GM18508 (cell line): ENCODE results near the gene COA8.

Source experiments
- ATAC-seq: cut with Tn5 transposase; IDR thresholded peaks from one replicate; pipeline ENCODE4 v1.9.1; 2021; ENCODE audit warnings: moderate number of reproducible peaks; ENCODE audit not compliant: insufficient read depth, unreplicated experiment

Gene COA8

DNA sequence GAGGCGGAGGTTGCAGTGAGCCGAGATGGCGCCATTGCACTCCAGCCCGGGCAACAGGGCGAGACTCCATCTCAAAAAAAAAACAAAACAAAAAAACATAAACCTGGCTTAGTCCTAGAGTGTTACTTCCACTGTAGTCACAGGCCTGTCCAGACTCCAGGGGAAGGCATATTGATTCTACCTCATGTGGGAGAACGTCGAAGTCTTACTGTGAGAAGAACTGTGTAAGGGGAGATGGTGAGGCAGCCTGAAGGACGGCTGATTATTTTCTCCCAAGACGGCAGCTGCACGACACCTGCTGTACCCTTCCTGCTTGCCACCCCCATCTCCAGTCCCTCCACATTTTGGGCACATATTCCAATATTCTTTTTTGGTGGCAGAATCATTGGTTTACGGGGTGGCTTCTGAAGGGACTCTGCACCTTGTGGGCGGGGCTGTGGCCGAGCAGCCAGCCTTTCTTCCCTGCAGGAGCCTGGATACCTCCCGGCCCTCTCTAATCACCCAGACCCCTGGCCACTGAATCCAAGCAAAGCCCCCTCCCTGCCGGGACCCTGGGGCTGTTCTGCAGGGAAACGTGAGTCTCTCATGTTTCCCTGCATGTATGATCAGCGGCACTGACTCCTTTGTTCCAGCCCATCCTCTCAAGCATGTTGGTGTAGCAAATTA lies 54.0 kb downstream of the COA8 start:
- ATAC-seq = no peak

DNA sequence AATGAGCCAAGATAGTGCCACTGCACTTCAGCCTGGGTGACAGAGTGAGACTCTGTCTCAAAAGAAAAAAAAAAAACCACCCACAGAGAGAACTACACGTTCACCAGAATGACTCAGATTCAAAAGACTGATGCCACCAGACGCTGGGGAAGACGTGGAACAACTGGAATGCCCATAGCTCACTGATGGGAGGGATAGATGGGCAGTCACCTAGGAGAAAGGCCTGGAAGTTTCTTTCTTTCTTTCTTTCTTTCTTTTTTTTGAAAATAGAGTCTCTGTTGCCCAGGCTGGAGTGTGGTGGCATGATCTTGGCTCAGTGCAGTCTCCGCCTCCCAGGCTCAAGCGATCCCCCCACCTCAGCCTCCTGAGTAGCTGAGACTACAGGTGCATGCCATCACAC lies 56.3 kb downstream of the COA8 start:
- ATAC-seq = no peak

DNA sequence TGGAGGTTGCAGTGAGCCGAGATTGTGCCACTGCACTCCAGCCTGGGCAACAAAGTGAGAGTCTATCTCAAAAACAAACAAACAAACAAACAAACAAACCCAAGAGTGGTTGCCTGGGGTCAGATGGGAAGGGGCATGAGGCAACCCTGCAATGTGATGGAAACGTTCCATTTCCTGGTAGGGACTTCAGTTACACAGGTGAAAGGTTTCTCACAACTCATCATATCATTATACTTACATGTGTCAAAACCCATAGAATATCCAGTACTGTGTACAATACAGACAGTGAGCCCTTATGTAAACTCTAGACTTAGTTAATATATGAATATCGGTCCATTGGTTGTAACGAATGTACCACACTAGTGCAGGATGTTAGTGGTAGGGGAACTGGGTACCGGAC lies 59.1 kb downstream of the COA8 start:
- ATAC-seq = no peak

DNA sequence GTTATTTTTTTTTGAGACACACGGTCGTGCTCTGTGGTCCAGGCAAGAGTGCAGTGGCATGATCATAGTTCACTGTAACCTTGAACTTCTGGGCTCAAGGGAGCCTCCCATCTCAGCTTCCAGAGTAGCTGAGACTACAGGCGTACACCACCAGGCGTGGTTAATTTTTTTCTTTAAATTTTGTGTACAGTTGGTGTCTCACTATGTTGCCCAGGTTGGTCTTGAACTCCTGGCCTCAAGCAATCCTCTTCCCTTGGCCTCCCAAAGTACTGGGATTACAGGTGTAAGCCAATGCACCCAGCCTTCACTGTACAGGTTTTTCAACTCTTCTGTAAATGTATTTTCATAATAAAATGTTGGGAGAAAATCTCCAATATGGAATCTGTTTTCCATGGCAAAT lies 60.5 kb downstream of the COA8 start:
- no peak for ATAC-seq

DNA sequence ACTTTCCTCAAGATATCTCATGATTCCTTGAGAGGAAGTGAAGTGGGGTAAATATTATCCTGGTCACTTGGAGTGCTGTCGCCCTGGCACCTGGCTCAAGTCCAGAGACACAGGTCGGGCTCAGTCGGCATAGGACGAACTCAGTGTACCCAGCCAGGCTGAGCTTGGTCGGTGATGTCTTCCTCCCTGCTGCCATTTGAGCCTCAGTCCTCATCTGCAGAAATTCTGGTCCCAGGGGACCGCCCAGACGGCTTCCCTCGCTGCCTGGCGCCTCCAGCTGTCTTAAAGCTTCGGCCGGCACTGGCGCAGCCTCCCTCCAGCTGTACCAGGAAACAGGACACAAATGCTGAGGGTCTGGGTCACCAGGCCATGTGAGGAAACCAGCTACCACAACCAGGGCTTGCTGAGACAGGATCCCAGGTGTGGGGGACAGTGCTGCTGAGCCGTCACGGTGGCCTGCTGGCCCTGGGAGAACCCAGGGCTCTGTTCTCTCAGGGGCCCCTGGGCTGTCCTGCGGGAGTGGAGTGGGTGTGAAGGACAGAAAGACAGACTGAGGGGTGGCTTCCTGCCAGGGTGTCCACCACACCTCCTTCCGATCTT lies 61.2 kb downstream of the COA8 start:
- no peak for ATAC-seq

DNA sequence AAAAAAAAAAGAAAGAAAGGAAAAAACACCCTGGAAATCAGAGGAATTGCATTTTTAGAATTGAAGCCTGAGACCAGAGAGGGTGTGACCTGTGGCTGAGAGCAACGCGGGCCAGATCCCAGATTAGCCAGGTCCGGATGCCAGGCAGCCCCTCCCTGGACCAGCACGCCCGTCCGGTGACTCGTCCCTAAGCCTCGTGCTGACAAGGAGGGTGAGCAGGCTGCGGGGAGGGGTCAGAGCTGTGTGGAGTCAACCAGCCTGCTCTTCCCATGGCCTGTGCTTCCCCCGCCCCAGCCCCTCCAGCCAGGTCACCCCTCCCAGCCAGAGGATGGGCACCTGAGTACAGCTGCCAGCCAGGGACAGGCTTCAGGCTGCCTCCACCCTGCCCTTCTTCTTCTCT lies 62.1 kb downstream of the COA8 start:
- ATAC-seq = no peak

DNA sequence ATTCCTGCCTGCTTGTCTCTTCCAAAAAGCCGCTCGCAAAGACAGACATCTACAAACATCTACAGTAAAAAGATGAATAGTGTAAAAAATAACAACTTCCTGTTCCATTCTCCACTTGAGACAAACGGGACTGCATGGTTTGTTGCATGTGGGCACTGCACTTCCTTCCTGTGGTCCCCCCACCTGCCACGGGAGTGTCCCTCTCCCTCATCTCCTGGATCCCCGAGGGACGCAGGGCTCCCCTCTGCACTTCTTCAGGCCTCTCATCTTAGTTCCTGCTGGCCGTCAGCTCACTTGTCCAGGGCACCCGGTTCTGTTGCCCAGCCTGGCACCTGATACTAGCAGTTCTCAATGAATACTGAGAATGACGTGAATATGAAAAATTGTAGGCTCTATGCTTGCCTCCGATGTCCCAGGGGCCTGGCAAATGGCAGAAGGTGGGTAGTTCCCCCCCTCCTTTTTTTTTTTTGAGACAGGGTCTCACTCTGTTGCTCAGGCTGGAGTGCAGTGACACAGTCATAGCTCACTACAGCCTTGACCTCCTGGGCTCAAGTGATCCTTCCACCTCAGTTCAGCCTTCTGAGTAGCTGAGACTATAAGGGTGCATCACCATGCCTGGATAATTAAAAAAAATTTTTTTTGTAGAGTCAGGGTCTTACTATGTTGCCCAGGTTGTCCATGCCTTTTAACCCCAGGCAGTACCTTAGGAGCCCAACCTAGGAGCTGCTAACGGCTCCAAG lies 62.8 kb downstream of the COA8 start:
- no peak for ATAC-seq

DNA sequence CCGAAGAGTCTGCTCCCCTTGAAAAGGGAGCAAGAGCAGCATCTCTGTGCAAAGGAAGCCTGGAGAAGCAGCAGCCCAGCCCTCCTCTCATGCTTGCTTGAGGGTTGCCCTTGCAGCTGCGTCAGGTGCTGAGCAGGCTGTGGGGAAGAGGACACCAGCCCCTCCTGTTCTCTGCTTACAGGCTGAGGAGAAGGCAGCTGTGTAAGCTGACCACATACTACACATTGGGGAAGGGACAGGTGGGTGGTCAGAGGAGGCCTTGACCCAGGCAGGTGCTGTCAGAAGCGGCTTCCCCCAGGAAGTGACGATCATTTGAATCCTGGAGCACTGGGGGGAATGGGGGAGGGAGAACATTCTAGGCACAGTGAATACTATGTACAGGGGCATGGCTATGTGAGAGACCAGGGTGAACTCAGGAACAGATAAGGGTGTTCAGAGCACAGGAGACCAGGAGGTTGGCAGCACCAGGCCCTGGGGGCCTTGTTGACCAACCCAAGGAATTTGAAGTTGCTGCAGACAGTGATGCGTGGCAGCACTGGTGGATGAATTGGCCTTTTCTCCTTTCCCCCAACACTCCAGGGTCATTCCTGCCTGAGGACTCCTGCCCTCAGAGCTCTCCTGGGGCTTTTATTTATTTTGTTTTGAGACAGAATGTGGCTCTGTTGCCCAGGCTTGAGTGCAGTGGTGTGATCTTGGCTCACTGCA lies 63.5 kb downstream of the COA8 start:
- no peak for ATAC-seq

DNA sequence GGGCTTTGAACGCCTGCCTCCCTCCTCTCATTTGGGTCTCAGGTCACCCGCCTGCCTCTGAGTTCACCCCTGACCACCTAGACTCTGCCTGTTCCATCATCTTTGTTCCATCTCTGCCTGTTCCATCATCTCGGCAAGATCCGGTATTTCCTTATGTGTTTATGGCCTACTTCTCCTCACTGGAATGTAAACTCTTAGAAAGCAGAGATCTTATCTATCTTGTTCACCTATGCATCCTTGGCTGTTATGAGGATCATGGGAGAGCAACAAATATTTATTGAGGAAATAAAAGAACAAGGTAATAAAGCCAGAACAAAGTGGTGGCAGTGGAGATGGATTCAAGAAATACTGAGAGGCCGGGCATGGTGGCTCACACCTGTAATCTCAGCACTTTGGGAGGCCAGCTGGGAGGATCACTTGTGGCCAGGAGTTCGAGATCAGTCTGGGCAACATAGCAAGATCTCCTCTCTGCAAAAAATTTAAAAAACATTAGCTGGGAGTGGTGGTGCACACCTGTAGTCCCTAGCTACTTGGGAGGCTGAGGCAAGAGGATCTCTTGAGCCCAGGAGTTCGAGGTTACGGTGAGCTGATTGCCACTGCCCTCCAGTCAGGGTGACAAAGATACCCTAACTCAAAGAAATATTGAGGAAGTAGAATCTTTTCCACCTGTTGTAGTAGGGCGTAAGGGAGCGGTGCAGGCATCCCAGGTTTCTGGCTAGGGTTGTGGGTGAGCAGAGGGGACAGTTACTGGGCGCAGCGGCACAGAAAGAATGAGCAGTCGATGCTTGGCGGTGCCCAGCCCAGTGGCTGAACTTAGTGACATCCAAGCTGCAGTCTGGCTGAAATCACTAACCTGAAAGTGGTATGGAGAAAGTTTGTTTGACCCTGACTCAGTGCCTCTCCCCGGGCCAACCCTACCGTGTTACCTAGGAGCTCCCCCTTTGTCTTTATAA lies 64.6 kb downstream of the COA8 start:
- no peak for ATAC-seq

DNA sequence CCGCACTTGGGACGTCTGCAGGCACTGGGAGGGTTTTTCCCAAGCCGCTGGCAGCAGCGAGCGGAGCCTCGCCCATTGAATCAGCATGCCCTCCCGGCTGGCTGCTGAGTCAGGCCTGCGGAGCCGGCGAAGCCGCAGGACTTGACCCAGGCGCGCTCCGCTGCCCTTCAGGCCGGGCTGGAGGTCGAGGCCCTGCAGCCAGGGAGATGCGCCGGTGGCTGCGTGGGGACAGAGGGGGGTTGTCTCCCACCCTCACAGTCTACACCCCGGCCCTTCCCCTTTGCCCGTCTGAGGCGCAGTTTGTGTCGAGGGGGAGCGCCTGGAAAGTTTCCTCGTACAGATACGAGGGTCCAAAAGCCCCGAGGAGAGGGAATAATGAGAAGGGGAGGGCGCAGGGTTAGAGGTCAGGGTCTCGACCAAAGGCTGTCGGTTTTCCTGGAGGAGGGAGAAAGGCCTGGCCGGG lies 65.5 kb downstream of the COA8 start:
- no peak for ATAC-seq

DNA sequence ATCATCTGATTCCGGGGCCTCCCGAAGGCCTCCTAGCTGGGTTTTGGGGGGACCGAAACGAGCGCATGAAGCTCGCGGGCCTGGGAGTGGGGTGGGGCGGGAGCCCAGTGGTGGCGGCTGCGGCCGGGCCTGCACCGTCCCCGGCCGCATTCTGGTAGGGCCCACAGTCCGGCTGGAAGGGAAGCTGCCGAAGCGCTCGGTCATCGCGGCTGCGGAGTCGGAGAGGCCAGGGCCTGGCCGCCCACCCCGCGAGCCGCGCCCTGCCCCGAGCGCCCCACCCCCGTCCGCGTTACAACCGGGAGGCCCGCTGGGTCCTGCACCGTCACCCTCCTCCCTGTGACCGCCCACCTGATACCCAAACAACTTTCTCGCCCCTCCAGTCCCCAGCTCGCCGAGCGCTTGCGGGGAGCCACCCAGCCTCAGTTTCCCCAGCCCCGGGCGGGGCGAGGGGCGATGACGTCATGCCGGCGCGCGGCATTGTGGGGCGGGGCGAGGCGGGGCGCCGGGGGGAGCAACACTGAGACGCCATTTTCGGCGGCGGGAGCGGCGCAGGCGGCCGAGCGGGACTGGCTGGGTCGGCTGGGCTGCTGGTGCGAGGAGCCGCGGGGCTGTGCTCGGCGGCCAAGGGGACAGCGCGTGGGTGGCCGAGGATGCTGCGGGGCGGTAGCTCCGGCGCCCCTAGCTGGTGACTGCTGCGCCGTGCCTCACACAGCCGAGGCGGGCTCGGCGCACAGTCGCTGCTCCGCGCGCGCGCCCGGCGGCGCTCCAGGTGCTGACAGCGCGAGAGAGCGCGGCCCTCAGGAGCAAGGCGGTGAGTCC lies 66.1 kb downstream of the COA8 start, which contains the start of gene KLC1:
KLC1 (plus strand) TSS at position 528 of the 819 bp plus-strand sequence. CDS start 25,354 bp downstream, outside the sequence.
- no peak for ATAC-seq

DNA sequence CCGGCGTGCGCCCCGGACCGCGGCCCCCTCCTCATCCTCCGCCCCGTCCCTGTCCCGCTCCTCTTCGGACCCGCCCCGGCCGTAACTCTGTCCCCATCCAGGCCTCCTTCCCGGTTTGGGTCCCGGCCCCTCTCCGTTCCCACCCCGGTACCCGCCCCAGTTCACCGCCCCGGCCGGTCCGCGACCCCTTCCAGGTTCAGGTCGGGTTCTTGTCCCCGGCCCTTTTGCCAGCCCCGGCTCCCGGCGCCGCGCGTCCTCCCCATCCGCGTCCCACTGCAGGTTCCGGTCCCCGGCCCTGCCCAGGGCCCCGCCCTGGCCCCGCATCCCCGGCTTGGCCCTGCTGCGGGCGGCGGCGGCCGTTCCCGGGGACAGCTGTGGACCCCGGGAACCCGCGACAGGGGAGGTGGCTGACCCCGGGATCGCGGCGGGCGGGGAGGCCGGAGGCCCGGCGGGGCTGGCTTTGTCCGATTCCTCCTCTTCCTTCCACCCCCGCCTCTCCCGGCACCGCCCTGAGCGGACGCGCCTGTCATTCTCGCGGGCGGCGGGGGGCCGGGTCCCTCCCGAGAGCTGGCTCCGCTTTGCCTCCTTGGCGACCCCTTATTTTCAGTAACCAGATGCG lies 66.9 kb downstream of the COA8 start:
- ATAC-seq = no peak

DNA sequence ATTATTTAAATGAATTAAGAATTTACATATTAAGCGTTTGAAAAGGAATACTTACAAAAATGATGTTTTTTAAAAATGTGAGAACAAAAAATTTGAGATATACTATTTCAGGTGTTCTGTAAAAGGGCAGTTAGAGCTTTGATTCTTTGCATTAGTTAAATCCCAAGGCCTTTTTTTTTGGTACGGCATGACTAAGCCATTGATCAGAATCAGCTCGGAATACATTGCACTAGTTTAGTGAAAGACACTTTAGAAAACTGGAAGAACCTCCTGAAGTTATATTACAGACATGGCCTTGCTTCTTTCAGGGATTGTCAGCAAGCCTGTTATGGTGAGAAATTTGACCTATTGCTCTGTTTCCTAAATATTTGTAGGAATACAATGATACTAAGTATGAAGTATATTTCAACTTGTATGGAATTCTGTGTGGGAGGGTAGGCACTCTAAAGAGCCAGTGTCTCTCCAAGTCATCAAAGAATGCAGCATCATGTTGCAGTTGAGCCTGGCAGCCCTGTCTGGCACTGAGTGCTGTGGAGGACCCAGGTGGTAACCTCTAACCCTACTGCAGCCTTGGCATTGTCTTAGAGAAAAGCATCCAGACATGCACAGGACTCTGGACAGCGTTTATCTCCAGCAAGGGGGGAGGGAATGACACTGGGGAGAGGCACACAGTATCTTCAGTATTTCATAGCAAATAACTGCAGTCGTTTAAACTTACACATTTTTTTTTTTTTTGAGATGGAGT lies 67.8 kb downstream of the COA8 start:
- no peak for ATAC-seq

DNA sequence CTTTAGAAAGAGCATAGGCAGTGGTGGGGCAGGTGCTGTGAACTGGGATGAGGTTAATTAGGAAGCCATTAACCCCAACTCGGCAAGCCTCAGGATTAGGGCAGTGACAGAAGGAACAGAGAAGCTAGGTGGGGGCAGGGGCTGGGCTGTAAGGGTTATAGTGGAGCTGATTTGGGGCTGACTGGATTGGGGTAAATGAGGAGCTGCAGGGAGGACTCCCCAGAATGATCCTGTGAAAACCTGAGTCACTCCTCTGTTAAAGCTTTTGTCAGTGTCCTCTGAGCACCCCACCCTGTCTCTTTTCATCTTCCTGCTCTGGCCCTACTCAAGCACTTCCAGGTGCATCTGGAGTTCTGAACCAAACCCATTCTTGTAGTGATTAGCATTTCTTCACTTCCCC lies 70.6 kb downstream of the COA8 start:
- no peak for ATAC-seq

DNA sequence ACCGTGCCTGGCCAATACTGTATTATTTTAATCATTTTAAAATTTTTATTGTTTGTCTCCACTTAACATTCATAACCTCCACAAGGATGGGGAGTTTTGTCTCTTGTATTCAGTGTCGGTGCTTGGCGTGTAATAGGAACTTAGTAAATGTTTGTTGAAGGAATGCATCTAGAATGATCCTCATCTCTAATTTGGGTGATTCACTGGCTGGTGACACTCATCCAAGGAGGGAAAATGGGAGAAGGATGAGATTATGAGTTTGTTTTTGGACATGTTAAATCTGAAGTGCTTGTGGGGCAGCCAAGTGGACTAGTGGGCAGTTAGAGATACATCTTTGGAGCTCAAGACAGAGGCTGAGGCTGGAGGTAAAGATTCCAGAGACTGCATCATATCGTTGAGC lies 71.4 kb downstream of the COA8 start:
- ATAC-seq = no peak

DNA sequence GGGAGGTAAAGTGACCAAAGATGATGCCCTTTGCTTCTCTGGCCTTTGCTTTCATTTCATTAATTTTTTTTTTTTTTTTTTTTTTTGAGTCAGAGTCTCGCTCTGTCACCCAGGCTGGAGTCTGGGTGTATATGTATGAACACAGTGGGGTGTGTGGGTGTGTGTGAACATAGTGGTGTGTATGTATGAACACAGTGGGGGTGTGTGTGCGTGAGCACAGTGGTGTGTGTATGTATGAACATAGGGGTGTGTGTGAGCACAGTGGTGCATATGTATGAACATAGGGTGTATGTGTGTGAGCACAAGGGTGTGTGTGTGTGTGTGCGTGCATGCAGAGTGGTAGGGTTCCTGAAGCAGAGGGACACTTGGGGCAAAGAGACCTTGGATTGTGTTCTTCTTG lies 75.8 kb downstream of the COA8 start:
- no peak for ATAC-seq
